ENCODE measurements around the gene GHITM.
"Not testable (repeated sequence)": the region's sequence is repeated elsewhere in the genome, so short reads cannot be mapped to it uniquely, and the experiment has no call there.

Gene GHITM, protein sequence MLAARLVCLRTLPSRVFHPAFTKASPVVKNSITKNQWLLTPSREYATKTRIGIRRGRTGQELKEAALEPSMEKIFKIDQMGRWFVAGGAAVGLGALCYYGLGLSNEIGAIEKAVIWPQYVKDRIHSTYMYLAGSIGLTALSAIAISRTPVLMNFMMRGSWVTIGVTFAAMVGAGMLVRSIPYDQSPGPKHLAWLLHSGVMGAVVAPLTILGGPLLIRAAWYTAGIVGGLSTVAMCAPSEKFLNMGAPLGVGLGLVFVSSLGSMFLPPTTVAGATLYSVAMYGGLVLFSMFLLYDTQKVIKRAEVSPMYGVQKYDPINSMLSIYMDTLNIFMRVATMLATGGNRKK

GRCh38 chr10:84139126-84140035, at the start of gene GHITM:
Gene GHITM (plus strand): TSS chr10:84139509. CDS start chr10:84141501, 1,992 bp downstream.
- DNase-seq (ENCODE audit: low read depth): peak; percentile 94
- H3K4me3 ChIP-seq (ENCODE audit: control insufficient read depth, low read depth, low read length): peak within 1 kb of the TSS; percentile 99
- TF ChIP-seq, protein P1, sequence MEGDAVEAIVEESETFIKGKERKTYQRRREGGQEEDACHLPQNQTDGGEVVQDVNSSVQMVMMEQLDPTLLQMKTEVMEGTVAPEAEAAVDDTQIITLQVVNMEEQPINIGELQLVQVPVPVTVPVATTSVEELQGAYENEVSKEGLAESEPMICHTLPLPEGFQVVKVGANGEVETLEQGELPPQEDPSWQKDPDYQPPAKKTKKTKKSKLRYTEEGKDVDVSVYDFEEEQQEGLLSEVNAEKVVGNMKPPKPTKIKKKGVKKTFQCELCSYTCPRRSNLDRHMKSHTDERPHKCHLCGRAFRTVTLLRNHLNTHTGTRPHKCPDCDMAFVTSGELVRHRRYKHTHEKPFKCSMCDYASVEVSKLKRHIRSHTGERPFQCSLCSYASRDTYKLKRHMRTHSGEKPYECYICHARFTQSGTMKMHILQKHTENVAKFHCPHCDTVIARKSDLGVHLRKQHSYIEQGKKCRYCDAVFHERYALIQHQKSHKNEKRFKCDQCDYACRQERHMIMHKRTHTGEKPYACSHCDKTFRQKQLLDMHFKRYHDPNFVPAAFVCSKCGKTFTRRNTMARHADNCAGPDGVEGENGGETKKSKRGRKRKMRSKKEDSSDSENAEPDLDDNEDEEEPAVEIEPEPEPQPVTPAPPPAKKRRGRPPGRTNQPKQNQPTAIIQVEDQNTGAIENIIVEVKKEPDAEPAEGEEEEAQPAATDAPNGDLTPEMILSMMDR (IDR thresholded peaks at IDR 0.05; ENCODE audit: control insufficient read depth, insufficient read depth, low read depth, low read length, missing control alignments): peak; percentile 37

DNA sequence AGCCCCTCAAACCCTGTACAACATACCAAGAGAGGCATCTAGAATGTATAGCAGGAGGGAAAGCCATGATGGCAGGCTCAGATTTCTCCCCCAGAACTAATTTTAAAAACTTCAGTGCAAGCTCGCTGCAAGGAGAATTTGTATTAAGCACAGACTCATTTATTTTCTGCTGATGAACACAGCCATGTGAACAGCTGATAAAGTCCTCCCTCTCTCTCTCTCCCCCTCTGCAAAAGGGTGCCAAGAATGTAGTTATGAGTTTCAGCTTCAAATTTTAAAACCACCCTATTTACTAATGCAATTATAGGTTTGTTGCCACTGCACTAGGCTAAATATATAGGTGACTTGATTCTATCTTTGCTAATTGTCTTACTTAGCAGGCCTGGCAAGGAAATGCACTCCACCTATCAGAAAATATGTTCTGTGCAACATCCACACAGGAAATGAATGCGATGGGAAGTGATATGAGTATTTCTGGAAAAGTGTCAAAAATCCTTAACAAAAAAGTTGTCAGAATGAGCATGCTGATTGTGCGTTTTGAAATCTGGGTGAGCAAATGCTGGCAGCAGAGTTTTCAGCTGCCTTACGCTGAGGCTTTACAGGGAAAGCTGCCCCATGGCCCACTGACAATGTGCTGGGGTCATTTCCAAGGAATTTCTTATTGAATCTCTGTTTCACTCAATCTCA, 43.4 kb upstream of the GHITM start:
- TF ChIP-seq, protein P1 (IDR thresholded peaks at IDR 0.05; ENCODE audit: control insufficient read depth, insufficient read depth, low read depth, low read length, missing control alignments): no peak
- DNase-seq (ENCODE audit: low read depth): no peak
- no peak overlapping the region for H3K4me3 ChIP-seq (ENCODE audit: control insufficient read depth, low read depth, low read length)

DNA sequence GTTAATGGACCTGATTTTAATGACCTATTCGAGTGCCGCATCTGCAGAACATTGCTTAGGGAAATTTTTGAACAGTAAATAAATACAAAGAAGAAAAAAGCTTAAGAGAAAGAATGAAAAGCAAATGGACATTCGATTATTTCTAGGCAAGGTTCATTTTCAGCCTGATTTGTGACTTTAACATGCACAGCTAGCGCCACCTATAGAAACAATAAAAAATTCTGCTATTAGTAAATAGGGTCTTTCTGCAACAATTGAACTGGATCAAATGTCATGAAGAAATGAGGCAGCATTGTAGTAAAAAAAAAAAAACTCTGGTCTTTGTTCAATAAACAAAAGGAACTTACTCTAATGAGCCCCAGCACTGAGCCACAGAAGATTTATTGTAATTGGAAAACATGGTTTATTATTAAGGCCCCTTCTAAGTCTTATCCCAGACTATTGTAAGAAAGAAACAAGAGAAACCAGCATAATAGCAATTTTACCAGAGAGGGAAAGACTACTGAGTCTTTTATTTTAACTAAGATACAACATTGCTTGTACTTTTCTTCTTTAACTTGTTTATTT, 41.4 kb upstream of the GHITM start:
- no peak overlapping the region for H3K4me3 ChIP-seq (ENCODE audit: control insufficient read depth, low read depth, low read length)
- TF ChIP-seq, protein P1 (IDR thresholded peaks at IDR 0.05; ENCODE audit: control insufficient read depth, insufficient read depth, low read depth, low read length, missing control alignments): peak; percentile 54
- no peak for DNase-seq (ENCODE audit: low read depth)

DNA sequence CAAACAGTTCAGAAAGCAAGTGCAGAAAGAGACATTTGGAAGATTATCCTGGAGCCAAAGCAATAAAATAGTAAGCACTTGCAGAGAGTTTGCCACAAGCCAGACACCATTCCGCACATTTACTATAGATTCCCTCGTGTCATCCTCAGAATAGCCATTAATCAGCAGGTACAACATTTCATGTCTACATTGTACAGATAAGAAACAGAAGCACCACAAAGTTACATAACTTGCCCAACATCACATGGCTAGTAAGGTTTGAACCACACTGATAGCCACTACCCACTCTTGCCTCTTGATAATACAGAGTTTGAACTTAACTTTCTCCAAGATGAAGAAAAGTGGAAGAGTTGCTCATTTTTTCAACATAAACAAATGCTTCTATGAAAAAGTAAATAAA, 40.6 kb upstream of the GHITM start:
- no peak overlapping the region for H3K4me3 ChIP-seq (ENCODE audit: control insufficient read depth, low read depth, low read length)
- TF ChIP-seq, protein P1 (IDR thresholded peaks at IDR 0.05; ENCODE audit: control insufficient read depth, insufficient read depth, low read depth, low read length, missing control alignments): no peak
- DNase-seq (ENCODE audit: low read depth): no peak

- no peak overlapping the region for H3K4me3 ChIP-seq (ENCODE audit: control insufficient read depth, low read depth, low read length)
- TF ChIP-seq, protein P1 (IDR thresholded peaks at IDR 0.05; ENCODE audit: control insufficient read depth, insufficient read depth, low read depth, low read length, missing control alignments): no peak
- DNase-seq (ENCODE audit: low read depth): no peak
Measured at GRCh38 chr10:84101042-84101441, 38.3 kb upstream of the GHITM start.

- DNase-seq (ENCODE audit: low read depth): no peak
- no peak overlapping the region for H3K4me3 ChIP-seq (ENCODE audit: control insufficient read depth, low read depth, low read length)
- TF ChIP-seq, protein P1 (IDR thresholded peaks at IDR 0.05; ENCODE audit: control insufficient read depth, insufficient read depth, low read depth, low read length, missing control alignments): no peak
Measured at GRCh38 chr10:84108797-84109196, 30.5 kb upstream of the GHITM start.

GRCh38 chr10:84109772-84110171, 29.5 kb upstream of the GHITM start:
- not testable (repeated sequence) for DNase-seq (ENCODE audit: low read depth); H3K4me3 ChIP-seq (ENCODE audit: control insufficient read depth, low read depth, low read length)

DNA sequence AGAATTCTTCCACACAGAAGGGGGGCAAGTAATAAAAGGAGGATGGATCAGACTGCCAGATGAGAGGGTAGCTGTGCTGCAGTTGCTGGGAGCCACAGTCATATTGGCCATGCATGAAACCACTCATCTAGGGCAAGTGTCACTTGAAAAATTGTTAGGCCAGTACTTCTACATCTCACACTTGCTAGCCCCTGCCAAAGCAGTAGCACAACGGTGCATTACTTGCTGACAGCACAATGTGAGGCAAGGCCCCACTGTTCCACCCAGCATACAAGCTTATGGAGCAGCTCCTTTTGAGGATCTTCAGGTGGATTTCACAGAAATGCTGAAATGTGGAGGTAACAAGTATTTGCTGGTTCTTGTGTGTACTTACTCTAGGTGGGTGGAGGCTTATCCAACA, 25.8 kb upstream of the GHITM start:
- not testable (repeated sequence) for H3K4me3 ChIP-seq (ENCODE audit: control insufficient read depth, low read depth, low read length); DNase-seq (ENCODE audit: low read depth)
